A549 (cell line): ENCODE measurements around the gene HSD11B1. TPM values are rescaled to one million over a fixed set of nuclear protein-coding genes. Genes with fewer than 3 reads are reported as not detected.

ENCODE experiments used
- ATAC-seq, 2 experiments: fragments of 200-7000 bp in 1 of 2; fragments of >200 bp in 1 of 2; cut with Nextera tagmentation in 1 of 2; cut with Tn5 transposase in 1 of 2; 3 replicates each; pipeline versions ENCODE4 v1.8.0 to v1.9.1; 2018 to 2020; ENCODE audit warnings: mild to moderate bottlenecking in 1 of 2, moderate library complexity in 1 of 2
- CTCF ChIA-PET: fragments of 300-600 bp; sonication (Branson Sonifier 250); formaldehyde crosslinking; extraction: SDS; loops from one replicate; lab custom pipeline; 2021; ENCODE audit warnings: antibody characterized with exemption, inconsistent platforms; lab: Yijun Ruan, JAX
- POLR2A ChIA-PET: fragments of 350-600 bp; formaldehyde crosslinking; extraction: SDS; loops from one replicate; lab custom pipeline; 2021; ENCODE audit warnings: antibody characterized with exemption, inconsistent platforms; lab: Yijun Ruan, JAX
- DNase-seq, 2 experiments: peaks; one replicate each; pipeline versions ENCODE4 v3.0.0 to v3.0.0-alpha.2; 2011 to 2016; ENCODE audit warnings: low read depth in 1 of 2, low spot score in 1 of 2
- FAIRE-seq: peaks from 2 replicates; lab custom pipeline; 2011; peaks lifted over from hg19 to GRCh38; lab: Jason Lieb, UNC
- H3K27ac ChIP-seq, 2 experiments: fragments of >200 bp; sonication (Bioruptor Twin); formaldehyde crosslinking; 3 replicates each; pipeline ENCODE4 v1.5.1; 2016 to 2017
- H3K4me1 ChIP-seq: fragments of >200 bp; sonication (Bioruptor Twin); formaldehyde crosslinking; 3 replicates; pipeline ENCODE4 v1.6.1; 2016
- H3K4me2 ChIP-seq: fragments of >200 bp; sonication (Bioruptor Twin); formaldehyde crosslinking; 3 replicates; pipeline ENCODE4 v1.6.1; 2016
- H3K4me3 ChIP-seq: fragments of >200 bp; sonication (Bioruptor Twin); formaldehyde crosslinking; 3 replicates; pipeline ENCODE4 v1.5.1; 2016
- H3K9me3 ChIP-seq: fragments of >200 bp; sonication (Bioruptor Twin); formaldehyde crosslinking; 3 replicates; pipeline ENCODE4 v1.6.1; 2016
- BCL3 ChIP-seq: fragments of >200 bp; sonication (Bioruptor Twin); formaldehyde crosslinking; IDR thresholded peaks from 3 replicates; pipeline ENCODE4 v1.6.1; 2016
- BHLHE40 ChIP-seq: IDR thresholded peaks from 2 replicates; pipeline ENCODE4 v1.6.1; 2012; ENCODE audit warnings: low read depth, low read length, inconsistent platforms
- CBX8 ChIP-seq: fragments of 200-600 bp; sonication (generic); IDR thresholded peaks from 2 replicates; pipeline ENCODE4 v1.6.1; 2016
- E2F6 ChIP-seq: IDR thresholded peaks from 2 replicates; pipeline ENCODE4 v1.6.1; 2012; ENCODE audit warnings: low read depth, borderline replicate concordance
- EHMT2 ChIP-seq: fragments of 200-600 bp; sonication (generic); IDR thresholded peaks from 2 replicates; pipeline ENCODE4 v1.6.1; 2016; ENCODE audit warnings: antibody characterized with exemption, low read depth, mild to moderate bottlenecking, moderate library complexity
- ELK1 ChIP-seq: fragments of 150-350 bp; IDR thresholded peaks from 2 replicates; pipeline ENCODE4 v1.6.1; 2014; ENCODE audit warnings: low read depth, mild to moderate bottlenecking, low read length
- FOXS1 ChIP-seq: fragments of 250-450 bp; sonication (Bioruptor Pico); IDR thresholded peaks from 2 replicates; pipeline ENCODE4 v1.5.0; 2020; ENCODE audit warnings: mild to moderate bottlenecking, moderate library complexity
- HDAC2 ChIP-seq: fragments of 200-600 bp; sonication (generic); IDR thresholded peaks from 2 replicates; pipeline ENCODE4 v1.6.1; 2016
- HES2 ChIP-seq: fragments of >200 bp; sonication (Bioruptor Twin); formaldehyde crosslinking; IDR thresholded peaks from 2 replicates; pipeline ENCODE4 v1.6.1; 2016
- JUN ChIP-seq, 2 experiments: fragments of >200 bp; sonication (Bioruptor Twin); formaldehyde crosslinking; IDR thresholded peaks; 2 replicates in 1 of 2; 3 replicates in 1 of 2; pipeline ENCODE4 v1.6.1; 2016 to 2017
- JUNB ChIP-seq: fragments of >200 bp; sonication (Bioruptor Twin); formaldehyde crosslinking; IDR thresholded peaks from 2 replicates; pipeline ENCODE4 v1.6.1; 2016
- KDM1A ChIP-seq: fragments of 200-600 bp; sonication (generic); IDR thresholded peaks from 2 replicates; pipeline ENCODE4 v1.6.1; 2016; ENCODE audit warnings: low read depth, mild to moderate bottlenecking
- KDM5A ChIP-seq: fragments of 200-600 bp; sonication (generic); IDR thresholded peaks from 2 replicates; pipeline ENCODE4 v1.6.1; 2016; ENCODE audit warnings: antibody characterized with exemption, mild to moderate bottlenecking
- MAX ChIP-seq: IDR thresholded peaks from 2 replicates; pipeline ENCODE4 v1.6.1; 2012
- NPAS2 ChIP-seq: fragments of 250-450 bp; sonication (Bioruptor Pico); IDR thresholded peaks from 2 replicates; pipeline ENCODE4 v1.8.0; 2022; ENCODE audit warnings: mild to moderate bottlenecking, moderate library complexity, borderline replicate concordance
- NR3C1 ChIP-seq: fragments of >200 bp; sonication (Bioruptor Twin); formaldehyde crosslinking; IDR thresholded peaks from 3 replicates; pipeline ENCODE4 v1.6.1; 2017
- PHF8 ChIP-seq: fragments of 200-600 bp; sonication (generic); IDR thresholded peaks from 2 replicates; pipeline ENCODE4 v1.6.1; 2016; ENCODE audit warnings: low read depth, mild to moderate bottlenecking, antibody characterized with exemption, moderate library complexity, borderline replicate concordance
- POLR2A ChIP-seq: IDR thresholded peaks from 2 replicates; pipeline ENCODE4 v1.6.1; 2012; ENCODE audit warnings: mild to moderate bottlenecking, low read length
- RARB ChIP-seq: fragments of 250-450 bp; sonication (Bioruptor Pico); IDR thresholded peaks from 2 replicates; pipeline ENCODE4 v1.8.0; 2021; ENCODE audit warnings: mild to moderate bottlenecking, moderate library complexity
- SMC3 ChIP-seq: fragments of >200 bp; sonication (Bioruptor Twin); formaldehyde crosslinking; IDR thresholded peaks from 3 replicates; pipeline ENCODE4 v1.6.1; 2018; ENCODE audit warnings: inconsistent platforms
- SREBF2 ChIP-seq: fragments of 450-650 bp; IDR thresholded peaks from 2 replicates; pipeline ENCODE4 v1.6.1; 2014; ENCODE audit warnings: mild to moderate bottlenecking, moderate library complexity
- ZC3H11A ChIP-seq: fragments of 450-650 bp; IDR thresholded peaks from 2 replicates; pipeline ENCODE4 v1.6.1; 2014; ENCODE audit warnings: antibody characterized with exemption, mild to moderate bottlenecking
- WGBS: methylation state at CpG from one replicate; pipeline ENCODE4 v1.1.6; 2017; ENCODE audit errors: missing lambda C conversion rate; 5-methylcytosine and 5-hydroxymethylcytosine counted together
- polyA plus RNA-seq, 4 experiments: library from polyadenylated mRNA; depleted of rRNA in 3 of 4; stranded (reverse); fragments of >200 nt; fragmentation: RNase III in 1 of 4; extraction: RNeasy Plus Mini Kit Qiagen cat#74134 plus additional on column Dnase treatment in 1 of 4; gene quantifications; 2 replicates in 3 of 4; 3 replicates in 1 of 4; pipeline ENCODE4 v1.2.3, GENCODE V29; 2011 to 2017
- TF ChIP-seq, protein P1 (sequence below): fragments of 250-450 bp; sonication (Bioruptor Pico); IDR thresholded peaks from 2 replicates; pipeline ENCODE4 v1.5.0; 2020; ENCODE audit warnings: low read depth, mild to moderate bottlenecking, moderate library complexity
- TF ChIP-seq, protein P2 (sequence below): fragments of 200-600 bp; sonication (generic); IDR thresholded peaks from 2 replicates; pipeline ENCODE4 v1.6.1; 2016; ENCODE audit warnings: antibody characterized with exemption, mild to moderate bottlenecking, moderate library complexity

Gene HSD11B1
- polyA plus RNA-seq, 2 of the 4 experiments (the other 2 are of a cell fraction) = not detected

DNA sequence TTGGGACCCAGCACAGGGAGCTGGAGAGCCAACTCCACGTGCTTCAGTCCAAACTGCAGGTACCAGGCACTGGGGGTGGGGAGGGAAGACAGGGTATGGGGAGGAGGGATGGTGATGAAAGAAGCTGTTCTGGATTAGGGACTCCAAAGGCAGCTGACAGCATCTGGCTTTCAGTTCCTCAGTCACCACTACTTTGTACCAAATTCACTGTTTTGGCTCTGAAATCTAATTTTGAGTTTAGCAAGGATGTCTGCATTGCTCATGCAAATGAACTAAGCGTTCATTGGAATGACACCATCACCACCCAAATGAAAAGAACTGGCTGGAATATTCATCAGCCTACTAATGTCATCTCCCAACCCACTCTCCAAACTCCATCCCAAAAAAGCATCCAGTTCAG, 71.0 kb downstream of the HSD11B1 start:
- Histone ChIP-seq H3K4me2 (no peak overlapping the region), H3K27ac (no peak overlapping the region), H3K4me1 (no peaks in the 10 kb centered on the region), H3K4me3 (no peak overlapping the region)
- ChIA-PET POLR2A (interaction anchor here (1.1 kb wide), 1 partner anchor 9 kb away, joined by 3 read pairs; the partner anchor contains the start of gene C1orf74), CTCF (interaction anchor here (0.6 to 2.2 kb wide), 4 partner anchors 18 to 327 kb away, joined by 4 to 9 read pairs (median 6); no protein-coding TSS in a partner anchor)
- no peak for ATAC-seq
- DNase-seq = no peak
- no peak for FAIRE-seq
- no peak for TF ChIP-seq BHLHE40
- TF ChIP-seq MAX = no peak
- TF ChIP-seq HES2 = no peak
- TF ChIP-seq JUNB = no peak
- no peak for TF ChIP-seq KDM1A
- TF ChIP-seq FOXS1 (CRISPR knock-in tag) = no peak
- no peak for TF ChIP-seq EHMT2
- TF ChIP-seq, all 56 proteins: peak for 0
- 19% methylated on average over 2 of the region's 2 CpGs for WGBS
- H3K9me3 ChIP-seq = no peaks in the 10 kb centered on the region

GRCh38 chr1:209777587-209777986, 72.9 kb downstream of the HSD11B1 start:
- no peak for FAIRE-seq
- Histone ChIP-seq H3K9me3 (no peaks in the 10 kb centered on the region), H3K4me1 (no peaks in the 10 kb centered on the region), H3K4me2 (no peak overlapping the region), H3K27ac (no peak overlapping the region), H3K4me3 (no peak overlapping the region)
- no peak for TF ChIP-seq PHF8
- TF ChIP-seq EHMT2 = no peak
- TF ChIP-seq, protein P1, sequence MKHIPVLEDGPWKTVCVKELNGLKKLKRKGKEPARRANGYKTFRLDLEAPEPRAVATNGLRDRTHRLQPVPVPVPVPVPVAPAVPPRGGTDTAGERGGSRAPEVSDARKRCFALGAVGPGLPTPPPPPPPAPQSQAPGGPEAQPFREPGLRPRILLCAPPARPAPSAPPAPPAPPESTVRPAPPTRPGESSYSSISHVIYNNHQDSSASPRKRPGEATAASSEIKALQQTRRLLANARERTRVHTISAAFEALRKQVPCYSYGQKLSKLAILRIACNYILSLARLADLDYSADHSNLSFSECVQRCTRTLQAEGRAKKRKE (CRISPR knock-in tag) = no peak
- no peak for TF ChIP-seq BCL3
- TF ChIP-seq SREBF2 = no peak
- TF ChIP-seq KDM5A = no peak
- TF ChIP-seq SMC3 = no peak
- TF ChIP-seq, protein P2, sequence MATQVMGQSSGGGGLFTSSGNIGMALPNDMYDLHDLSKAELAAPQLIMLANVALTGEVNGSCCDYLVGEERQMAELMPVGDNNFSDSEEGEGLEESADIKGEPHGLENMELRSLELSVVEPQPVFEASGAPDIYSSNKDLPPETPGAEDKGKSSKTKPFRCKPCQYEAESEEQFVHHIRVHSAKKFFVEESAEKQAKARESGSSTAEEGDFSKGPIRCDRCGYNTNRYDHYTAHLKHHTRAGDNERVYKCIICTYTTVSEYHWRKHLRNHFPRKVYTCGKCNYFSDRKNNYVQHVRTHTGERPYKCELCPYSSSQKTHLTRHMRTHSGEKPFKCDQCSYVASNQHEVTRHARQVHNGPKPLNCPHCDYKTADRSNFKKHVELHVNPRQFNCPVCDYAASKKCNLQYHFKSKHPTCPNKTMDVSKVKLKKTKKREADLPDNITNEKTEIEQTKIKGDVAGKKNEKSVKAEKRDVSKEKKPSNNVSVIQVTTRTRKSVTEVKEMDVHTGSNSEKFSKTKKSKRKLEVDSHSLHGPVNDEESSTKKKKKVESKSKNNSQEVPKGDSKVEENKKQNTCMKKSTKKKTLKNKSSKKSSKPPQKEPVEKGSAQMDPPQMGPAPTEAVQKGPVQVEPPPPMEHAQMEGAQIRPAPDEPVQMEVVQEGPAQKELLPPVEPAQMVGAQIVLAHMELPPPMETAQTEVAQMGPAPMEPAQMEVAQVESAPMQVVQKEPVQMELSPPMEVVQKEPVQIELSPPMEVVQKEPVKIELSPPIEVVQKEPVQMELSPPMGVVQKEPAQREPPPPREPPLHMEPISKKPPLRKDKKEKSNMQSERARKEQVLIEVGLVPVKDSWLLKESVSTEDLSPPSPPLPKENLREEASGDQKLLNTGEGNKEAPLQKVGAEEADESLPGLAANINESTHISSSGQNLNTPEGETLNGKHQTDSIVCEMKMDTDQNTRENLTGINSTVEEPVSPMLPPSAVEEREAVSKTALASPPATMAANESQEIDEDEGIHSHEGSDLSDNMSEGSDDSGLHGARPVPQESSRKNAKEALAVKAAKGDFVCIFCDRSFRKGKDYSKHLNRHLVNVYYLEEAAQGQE = no peak
- TF ChIP-seq ZC3H11A = no peak
- no peak for TF ChIP-seq POLR2A
- no peak for TF ChIP-seq HDAC2
- TF ChIP-seq NR3C1 = no peak
- no peak for TF ChIP-seq RARB (CRISPR knock-in tag)
- no peak for TF ChIP-seq JUN (IDR thresholded peaks at IDR 0.05)
- TF ChIP-seq NPAS2 (CRISPR knock-in tag) = no peak
- TF ChIP-seq ELK1 = no peak
- TF ChIP-seq E2F6 = no peak
- no peak for TF ChIP-seq CBX8
- POLR2A ChIA-PET = no interaction called here
- no peak for DNase-seq
- CTCF ChIA-PET = interaction anchor here (1.2 to 1.7 kb wide), 2 partner anchors 46 to 212 kb away, joined by 3 to 4 read pairs; no protein-coding TSS in a partner anchor
- WGBS = 37% methylated on average over 2 of the region's 2 CpGs
- ATAC-seq = no peak
